Neural cell (in vitro differentiated cells): ENCODE results near the gene GLMN. TPM values are rescaled to one million over a fixed set of nuclear protein-coding genes. Genes with fewer than 3 reads are reported as not detected.

Experiments used
- H2AFZ ChIP-seq: fragments of 200-600, 300-800 bp; sonication (generic), shearing (Covaris generic); 2 replicates; pipeline ENCODE4 v1.6.0; 2014; ENCODE audit warnings: low read depth, mild to moderate bottlenecking, antibody characterized with exemption, low read length, moderate library complexity
- H3F3A ChIP-seq: fragments of 200-600 bp; shearing (Covaris generic); 2 replicates; pipeline ENCODE4 v1.6.1; 2016; ENCODE audit warnings: mild to moderate bottlenecking, moderate library complexity, mixed read lengths, antibody characterized with exemption, low read length; ENCODE audit not compliant: insufficient read depth, poor library complexity, severe bottlenecking
- H3K27ac ChIP-seq: fragments of 200-600, 300-800 bp; sonication (generic), shearing (Covaris generic); 2 replicates; pipeline ENCODE4 v1.5.1; 2014; ENCODE audit warnings: mild to moderate bottlenecking, low read length, moderate library complexity
- H3K27me3 ChIP-seq: fragments of 300-800, 200-600 bp; sonication (generic), shearing (Covaris generic); 2 replicates; pipeline ENCODE4 v1.6.0; 2014; ENCODE audit warnings: mild to moderate bottlenecking, low read depth, low read length, moderate library complexity; ENCODE audit not compliant: insufficient read depth
- H3K36me3 ChIP-seq: fragments of 300-800, 200-600 bp; sonication (generic), shearing (Covaris generic); 2 replicates; pipeline ENCODE4 v1.5.1; 2014; ENCODE audit warnings: mild to moderate bottlenecking, antibody characterized with exemption, low read length, moderate library complexity; ENCODE audit not compliant: insufficient read depth
- H3K4me2 ChIP-seq: fragments of 300-800, 200-600 bp; sonication (generic), shearing (Covaris generic); 2 replicates; pipeline ENCODE4 v1.6.0; 2014; ENCODE audit warnings: mild to moderate bottlenecking, low read length
- H3K4me3 ChIP-seq: fragments of 300-800, 200-600 bp; sonication (generic), shearing (Covaris generic); 2 replicates; pipeline ENCODE4 v1.5.1; 2014; ENCODE audit warnings: mild to moderate bottlenecking, low read length, moderate library complexity
- H3K79me2 ChIP-seq: fragments of 200-600 bp; shearing (Covaris generic); replicated peaks from 2 replicates; pipeline ENCODE4 v1.6.0; 2014; ENCODE audit warnings: mild to moderate bottlenecking, low read length, moderate library complexity; ENCODE audit not compliant: insufficient read depth
- H3K9ac ChIP-seq: fragments of 300-800, 200-600 bp; sonication (generic), shearing (Covaris generic); 2 replicates; pipeline ENCODE4 v1.6.1; 2016; ENCODE audit warnings: mild to moderate bottlenecking, low read length, mixed read lengths
- H3K9me2 ChIP-seq: fragments of 200-600 bp; shearing (Covaris generic); 2 replicates; pipeline ENCODE4 v1.6.1; 2016; ENCODE audit warnings: mild to moderate bottlenecking, low read length, mixed read lengths; ENCODE audit not compliant: insufficient read depth
- H3K9me3 ChIP-seq: fragments of 200-600, 300-800 bp; sonication (generic), shearing (Covaris generic); 2 replicates; pipeline ENCODE4 v1.6.1; 2016; ENCODE audit warnings: mild to moderate bottlenecking, mixed run types, low read length, moderate library complexity, mixed read lengths
- H4K20me1 ChIP-seq: fragments of 200-600 bp; shearing (Covaris generic); 2 replicates; pipeline ENCODE4 v1.6.1; 2016; ENCODE audit warnings: mild to moderate bottlenecking, mixed run types; ENCODE audit not compliant: insufficient read depth
- CTCF ChIP-seq: fragments of 450-650 bp; IDR thresholded peaks from 2 replicates; pipeline ENCODE4 v1.5.1; 2014; ENCODE audit warnings: antibody characterized with exemption, mild to moderate bottlenecking, moderate library complexity; ENCODE audit not compliant: poor library complexity, severe bottlenecking
- EP300 ChIP-seq: fragments of 450-650 bp; conservative IDR thresholded peaks from 2 replicates; pipeline ENCODE4 v1.6.1; 2014; ENCODE audit warnings: antibody characterized with exemption, mild to moderate bottlenecking, moderate library complexity; ENCODE audit not compliant: poor library complexity, severe bottlenecking
- EZH2 ChIP-seq: fragments of 200-600, 300-800 bp; shearing (Covaris generic), sonication (generic); IDR thresholded peaks from 2 replicates; pipeline ENCODE4 v1.6.1; 2014; ENCODE audit warnings: antibody characterized with exemption, low read length, borderline replicate concordance, mild to moderate bottlenecking; ENCODE audit not compliant: insufficient read depth, poor library complexity, severe bottlenecking
- MXI1 ChIP-seq: fragments of 450-650 bp; conservative IDR thresholded peaks from 2 replicates; pipeline ENCODE4 v1.6.1; 2014; ENCODE audit warnings: antibody characterized with exemption, mild to moderate bottlenecking; ENCODE audit not compliant: poor library complexity, severe bottlenecking
- POLR2AphosphoS5 ChIP-seq: IDR thresholded peaks from 2 replicates; pipeline ENCODE4 v1.6.1; 2012
- RAD21 ChIP-seq: fragments of 450-650 bp; conservative IDR thresholded peaks from 2 replicates; pipeline ENCODE4 v1.6.1; 2014; ENCODE audit warnings: antibody characterized with exemption, mild to moderate bottlenecking, moderate library complexity
- REST ChIP-seq: IDR thresholded peaks from 2 replicates; pipeline ENCODE4 v1.6.1; 2012; ENCODE audit warnings: borderline replicate concordance
- SMC3 ChIP-seq: fragments of 450-650 bp; conservative IDR thresholded peaks from 2 replicates; pipeline ENCODE4 v1.6.1; 2014; ENCODE audit warnings: antibody characterized with exemption, mild to moderate bottlenecking, moderate library complexity; ENCODE audit not compliant: poor library complexity
- TAF1 ChIP-seq: IDR thresholded peaks from 2 replicates; pipeline ENCODE4 v1.6.1; 2012; ENCODE audit warnings: low read depth
- polyA plus RNA-seq: library from polyadenylated mRNA; depleted of rRNA; stranded (reverse); fragments of >200 nt; gene quantifications from 2 replicates; pipeline ENCODE4 v1.2.3, GENCODE V29; 2014

GLMN gene
- polyA plus RNA-seq, 1 donor from 2014 or later = 40.2 TPM

- Histone ChIP-seq H2AFZ (no peak overlapping the region), H3K4me2 (no peak overlapping the region), H3K27ac (no peak overlapping the region), H3K79me2 (no peaks in the 10 kb centered on the region), H4K20me1 (no peaks in the 10 kb centered on the region), H3K9me3 (no peaks in the 10 kb centered on the region), H3K4me3 (no peak overlapping the region), H3K9me2 (no peaks in the 10 kb centered on the region), H3K9ac (no peak overlapping the region), H3K36me3 (no peaks in the 10 kb centered on the region), H3F3A (no peaks in the 10 kb centered on the region), H3K27me3 (no peaks in the 10 kb centered on the region)
- TF ChIP-seq SMC3 (no peak), RAD21 (no peak), TAF1 (no peak), EP300 (no peak), MXI1 (no peak), CTCF (no peak), EZH2 (no peak), REST (no peak), POLR2AphosphoS5 (no peak)
Observed at GRCh38 chr1:92230736-92231135, 68.1 kb downstream of the GLMN start.

GRCh38 chr1:92228401-92228800, 70.4 kb downstream of the GLMN start:
- Histone ChIP-seq H3K27me3 (no peaks in the 10 kb centered on the region), H3K9ac (no peak overlapping the region), H3K27ac (no peak overlapping the region), H3K9me3 (no peaks in the 10 kb centered on the region), H3K9me2 (no peaks in the 10 kb centered on the region), H3K79me2 (no peaks in the 10 kb centered on the region), H3K36me3 (no peaks in the 10 kb centered on the region), H3K4me2 (no peak overlapping the region), H4K20me1 (no peaks in the 10 kb centered on the region), H2AFZ (no peak overlapping the region), H3K4me3 (no peak overlapping the region), H3F3A (no peaks in the 10 kb centered on the region)
- TF ChIP-seq REST = no peak
- no peak for TF ChIP-seq CTCF
- TF ChIP-seq POLR2AphosphoS5 = no peak
- no peak for TF ChIP-seq RAD21
- no peak for TF ChIP-seq EZH2
- TF ChIP-seq EP300 = no peak
- no peak for TF ChIP-seq TAF1
- no peak for TF ChIP-seq MXI1
